H1 (cell line): ENCODE data around the gene KCNMA1. TPM values are rescaled to one million over a fixed set of nuclear protein-coding genes. Genes with fewer than 3 reads are reported as not detected.
A peak's percentile ranks its signal among the peaks of the same experiment; 100 is the strongest.

Experiments used
- CTCF ChIA-PET: fragments of 300-600 bp; sonication (Branson Sonifier 250); formaldehyde crosslinking; loops from one replicate; lab custom pipeline; 2021; ENCODE audit not compliant: partially characterized antibody; lab: Charles Lee
- POLR2A ChIA-PET: fragments of 300-600 bp; sonication (Branson Sonifier 250); formaldehyde crosslinking; loops from one replicate; lab custom pipeline; 2021; ENCODE audit warnings: inconsistent platforms; ENCODE audit not compliant: partially characterized antibody; lab: Charles Lee
- DNase-seq, 2 experiments: peaks; one replicate each; pipeline versions ENCODE4 v3.0.0 to v3.0.0-alpha.2; 2010 to 2022; ENCODE audit warnings: low spot score in 2 of 2, low read depth in 1 of 2, mixed read lengths in 1 of 2
- FAIRE-seq: peaks from 2 replicates; lab custom pipeline; 2011; peaks lifted over from hg19 to GRCh38; lab: Jason Lieb, UNC
- H2AFZ ChIP-seq: 2 replicates; pipeline ENCODE4 v1.8.1; 2012; ENCODE audit warnings: low read length, inconsistent platforms
- H2AK5ac ChIP-seq: 2 replicates; pipeline ENCODE4 v1.6.1; 2013; ENCODE audit warnings: low read depth, low read length
- H2BK120ac ChIP-seq: replicated peaks from 2 replicates; pipeline ENCODE3; 2013; ENCODE audit warnings: low read depth, low read length, inconsistent platforms
- H2BK12ac ChIP-seq: 2 replicates; pipeline ENCODE4 v1.6.1; 2013; ENCODE audit warnings: low read depth, low read length
- H2BK15ac ChIP-seq: 2 replicates; pipeline ENCODE4 v1.6.1; 2013; ENCODE audit warnings: low read length
- H2BK20ac ChIP-seq: 2 replicates; pipeline ENCODE4 v1.6.1; 2013; ENCODE audit warnings: low read length
- H2BK5ac ChIP-seq: 2 replicates; pipeline ENCODE4 v1.6.1; 2013; ENCODE audit warnings: low read depth, low read length
- H3K14ac ChIP-seq: 2 replicates; pipeline ENCODE4 v1.6.1; 2013; ENCODE audit warnings: inconsistent platforms; ENCODE audit not compliant: insufficient read length
- H3K18ac ChIP-seq: 2 replicates; pipeline ENCODE4 v1.6.1; 2013; ENCODE audit warnings: low read length; ENCODE audit errors: extremely low read depth
- H3K23ac ChIP-seq: 2 replicates; pipeline ENCODE4 v1.6.1; 2013; ENCODE audit warnings: inconsistent platforms; ENCODE audit not compliant: insufficient read length
- H3K23me2 ChIP-seq: 2 replicates; pipeline ENCODE4 v1.6.1; 2013; ENCODE audit warnings: low read depth, low read length
- H3K27ac ChIP-seq: 2 replicates; pipeline ENCODE4 v1.6.1; 2011; ENCODE audit warnings: low read depth, low read length, inconsistent platforms
- H3K27me3 ChIP-seq, 4 experiments: replicated peaks in 1 of 4; 1 replicate in 1 of 4; 2 replicates in 3 of 4; pipeline versions ENCODE4 v1.6.1 to v1.8.1; 2011 to 2013; ENCODE audit warnings: low read length in 3 of 4, mild to moderate bottlenecking in 3 of 4, inconsistent platforms in 2 of 4, mixed read lengths in 2 of 4, moderate library complexity in 1 of 4; ENCODE audit not compliant: control insufficient read depth in 3 of 4, insufficient read depth in 3 of 4; ENCODE audit errors: extremely low read depth in 1 of 4
- H3K36me3 ChIP-seq, 4 experiments: 2 replicates each; pipeline versions ENCODE4 v1.6.1 to v1.8.1; 2011 to 2013; ENCODE audit warnings: mild to moderate bottlenecking in 4 of 4, low read length in 3 of 4, moderate library complexity in 2 of 4, control low read depth in 1 of 4, inconsistent platforms in 1 of 4; ENCODE audit not compliant: insufficient read depth in 4 of 4, control insufficient read depth in 2 of 4
- H3K4ac ChIP-seq: replicated peaks from 2 replicates; pipeline ENCODE3; 2013; ENCODE audit warnings: low read length, low read depth, mixed read lengths, inconsistent platforms; ENCODE audit not compliant: insufficient read length
- H3K4me1 ChIP-seq, 4 experiments: replicated peaks in 1 of 4; 1 replicate in 1 of 4; 2 replicates in 3 of 4; pipeline versions ENCODE4 v1.6.1 to v1.8.1; 2011 to 2013; ENCODE audit warnings: low read length in 3 of 4, inconsistent platforms in 2 of 4, mixed read lengths in 1 of 4; ENCODE audit not compliant: insufficient read depth in 4 of 4, control insufficient read depth in 3 of 4
- H3K4me2 ChIP-seq, 2 experiments: 2 replicates each; pipeline versions ENCODE4 v1.6.1 to v1.8.1; 2011 to 2013; ENCODE audit warnings: low read depth in 2 of 2, low read length in 2 of 2, control low read depth in 1 of 2, inconsistent platforms in 1 of 2, mild to moderate bottlenecking in 1 of 2; ENCODE audit not compliant: insufficient read depth in 1 of 2
- H3K4me3 ChIP-seq, 4 experiments: fragments of 200-600, 300-600 bp in 1 of 4; sonication (generic), shearing (Covaris generic), sonication (Bioruptor Twin) in 1 of 4; 2 replicates each; pipeline versions ENCODE4 v1.5.1 to v1.8.1; 2011 to 2016; ENCODE audit warnings: low read length in 4 of 4, low read depth in 3 of 4, control low read depth in 2 of 4, inconsistent platforms in 2 of 4, mild to moderate bottlenecking in 2 of 4, mixed read lengths in 1 of 4, moderate library complexity in 1 of 4; ENCODE audit not compliant: insufficient read depth in 2 of 4; ENCODE audit errors: extremely low read depth in 1 of 4
- H3K56ac ChIP-seq: replicated peaks from 2 replicates; pipeline ENCODE3; 2013; ENCODE audit warnings: low read depth, mild to moderate bottlenecking, mixed read lengths, low read length, inconsistent platforms; ENCODE audit not compliant: insufficient read length
- H3K79me1 ChIP-seq: 2 replicates; pipeline ENCODE4 v1.6.1; 2013; ENCODE audit warnings: low read depth, low read length, control low read depth
- H3K79me2 ChIP-seq, 2 experiments: 2 replicates each; pipeline versions ENCODE4 v1.6.1 to v1.8.1; 2012 to 2013; ENCODE audit warnings: low read length in 2 of 2, mild to moderate bottlenecking in 2 of 2, inconsistent platforms in 1 of 2; ENCODE audit not compliant: insufficient read depth in 2 of 2, control insufficient read depth in 1 of 2
- H3K9ac ChIP-seq, 4 experiments: replicated peaks in 1 of 4; 1 replicate in 1 of 4; 2 replicates in 3 of 4; pipeline versions ENCODE4 v1.6.1 to v1.8.1; 2011 to 2013; ENCODE audit warnings: low read depth in 3 of 4, low read length in 3 of 4, control low read depth in 2 of 4, mild to moderate bottlenecking in 2 of 4, moderate library complexity in 2 of 4, inconsistent platforms in 1 of 4; ENCODE audit errors: extremely low read depth in 1 of 4
- H3K9me3 ChIP-seq, 2 experiments: 2 replicates each; pipeline versions ENCODE4 v1.6.1 to v1.8.1; 2012 to 2013; ENCODE audit warnings: mild to moderate bottlenecking in 2 of 2, moderate library complexity in 2 of 2, control low read depth in 1 of 2, inconsistent platforms in 1 of 2, low read depth in 1 of 2, low read length in 1 of 2, mixed read lengths in 1 of 2; ENCODE audit not compliant: insufficient read depth in 2 of 2
- H4K20me1 ChIP-seq, 2 experiments: replicated peaks in 1 of 2; 2 replicates each; pipeline versions ENCODE3 to v1.8.1; 2011 to 2013; ENCODE audit warnings: inconsistent platforms in 2 of 2, low read length in 2 of 2, mild to moderate bottlenecking in 1 of 2; ENCODE audit not compliant: insufficient read depth in 2 of 2, control insufficient read depth in 1 of 2
- H4K5ac ChIP-seq: 2 replicates; pipeline ENCODE4 v1.6.1; 2013; ENCODE audit warnings: low read length, low read depth, mixed read lengths, inconsistent platforms; ENCODE audit not compliant: insufficient read length
- H4K8ac ChIP-seq: 2 replicates; pipeline ENCODE4 v1.8.0; 2013; ENCODE audit warnings: mild to moderate bottlenecking, moderate library complexity, low read length, inconsistent platforms; ENCODE audit not compliant: insufficient read depth; ENCODE audit errors: extremely low read depth
- H4K91ac ChIP-seq: replicated peaks from 2 replicates; pipeline ENCODE3; 2013; ENCODE audit warnings: low read length, mixed read lengths, inconsistent platforms; ENCODE audit not compliant: insufficient read length
- BCL11A ChIP-seq, 2 experiments: IDR thresholded peaks; one replicate each; pipeline ENCODE4 v1.6.1; 2011; ENCODE audit warnings: low read depth in 2 of 2, low read length in 2 of 2, mild to moderate bottlenecking in 2 of 2
- CEBPB ChIP-seq: IDR thresholded peaks from 2 replicates; pipeline ENCODE4 v1.6.1; 2012; ENCODE audit warnings: low read depth, low read length
- EP300 ChIP-seq, 2 experiments: IDR thresholded peaks; 1 replicate in 1 of 2; 2 replicates in 1 of 2; pipeline ENCODE4 v1.6.1; 2011 to 2012; ENCODE audit warnings: low read depth in 2 of 2, low read length in 2 of 2, mild to moderate bottlenecking in 2 of 2, borderline replicate concordance in 1 of 2, inconsistent platforms in 1 of 2, moderate library complexity in 1 of 2
- EZH2 ChIP-seq: fragments of 200-600 bp; sonication (generic); IDR thresholded peaks from 2 replicates; pipeline ENCODE4 v1.7.1; 2012; ENCODE audit warnings: low read depth, mild to moderate bottlenecking, moderate library complexity, low read length, inconsistent platforms; ENCODE audit not compliant: severe bottlenecking
- FOSL1 ChIP-seq: IDR thresholded peaks from 2 replicates; pipeline ENCODE4 v1.6.1; 2011; ENCODE audit warnings: mild to moderate bottlenecking, low read depth, low read length, moderate library complexity; ENCODE audit not compliant: insufficient read depth
- HDAC6 ChIP-seq: IDR thresholded peaks from one replicate; pipeline ENCODE4 v1.7.1; 2012; ENCODE audit warnings: low read depth, mild to moderate bottlenecking, inconsistent platforms, low read length, moderate library complexity
- RAD21 ChIP-seq, 2 experiments: IDR thresholded peaks in 1 of 2; conservative IDR thresholded peaks in 1 of 2; 2 replicates each; pipeline ENCODE4 v1.6.1; 2011; ENCODE audit warnings: low read depth in 2 of 2, low read length in 2 of 2, improper control_type of control experiment in 1 of 2, inconsistent platforms in 1 of 2, mild to moderate bottlenecking in 1 of 2, moderate library complexity in 1 of 2
- RNF2 ChIP-seq: fragments of 200-900, 300-1000 bp; sonication (generic); IDR thresholded peaks from 2 replicates; pipeline ENCODE4 v1.7.1; 2016; ENCODE audit warnings: borderline replicate concordance, low read depth, mild to moderate bottlenecking, antibody characterized with exemption, low read length; ENCODE audit not compliant: poor library complexity, severe bottlenecking; ENCODE audit errors: missing control alignments
- SP2 ChIP-seq: IDR thresholded peaks from 2 replicates; pipeline ENCODE4 v1.6.1; 2012; ENCODE audit warnings: mild to moderate bottlenecking, low read length, inconsistent platforms
- WGBS, 2 experiments: shearing (Covaris generic) in 1 of 2; methylation state at CpG; one replicate each; pipeline versions ENCODE4 v1.1.6 to v1.1.7; 2013 to 2015; ENCODE audit warnings: low lambda C conversion rate in 2 of 2, mixed read lengths in 2 of 2, inconsistent platforms in 1 of 2, low coverage in 1 of 2, missing lambda C conversion rate in 1 of 2; ENCODE audit not compliant: insufficient replicate concordance in 2 of 2, insufficient coverage in 1 of 2, insufficient read length in 1 of 2; ENCODE audit errors: extremely low coverage in 1 of 2, missing lambda C conversion rate in 1 of 2; 5-methylcytosine and 5-hydroxymethylcytosine counted together
- polyA plus RNA-seq, 7 experiments: library from polyadenylated mRNA; depleted of rRNA in 3 of 7; stranded (reverse) in 5 of 7; unstranded in 2 of 7; fragments of >200 nt in 5 of 7; fragments of 200-250 nt in 2 of 7; gene quantifications; 1 replicate in 5 of 7; 2 replicates in 1 of 7; 4 replicates in 1 of 7; pipeline versions ENCODE4 v1.2.1 to v1.2.3, GENCODE V29; 2011 to 2013; ENCODE audit warnings: missing spikeins in 2 of 7, mixed read lengths in 2 of 7
- total RNA-seq: library from RNA; stranded (reverse); fragmentation: NEBNext Ultra II Directional; extraction: Animal tissue kit (Norgen Biotek cat#: 25700); gene quantifications from 2 replicates; pipeline ENCODE4 v1.2.1, GENCODE V29; 2021

Gene KCNMA1
- total and polyA plus RNA-seq, 2 of the 8 experiments (the other 6 are each of a cell fraction or from before 2014, with no cell fraction given), result 10.2 to 11.1 TPM

DNA sequence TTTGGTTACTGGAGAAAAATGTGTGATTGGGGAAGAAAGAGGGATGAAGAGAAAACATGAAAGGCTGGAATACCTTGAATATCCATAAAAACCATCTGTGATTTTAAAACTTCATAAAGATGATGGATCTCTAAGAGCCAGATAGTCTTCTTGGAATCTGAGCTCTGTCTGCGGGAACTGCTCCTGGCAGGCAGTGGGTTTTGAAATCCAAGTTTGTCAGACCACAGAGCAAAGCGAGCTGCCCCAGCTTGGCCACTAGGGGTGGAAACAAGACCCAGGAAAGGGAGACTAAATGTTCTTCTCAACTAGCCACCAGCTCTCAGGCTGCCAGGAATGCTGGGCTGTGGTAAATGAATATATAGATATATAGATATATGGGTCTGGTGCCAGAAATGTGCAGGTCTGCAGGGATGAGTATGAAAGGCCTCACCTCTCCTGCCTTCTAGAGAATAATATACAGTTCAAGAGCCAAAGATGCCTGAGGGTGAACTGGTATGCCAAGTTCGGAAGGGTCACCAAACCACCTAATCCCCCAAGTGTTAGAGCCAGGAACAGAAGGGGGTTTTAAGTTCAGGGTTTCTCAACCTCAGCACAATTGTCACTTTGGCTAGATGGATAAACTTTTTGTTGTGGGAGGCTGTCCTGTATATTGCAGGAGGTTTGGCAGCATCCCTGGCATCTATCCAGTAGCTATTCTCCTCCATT is 208.8 kb downstream of the KCNMA1 start:
- POLR2A ChIA-PET, result interaction anchor here (1.1 kb wide), 1 partner anchor 23 kb away, joined by 3 read pairs; no protein-coding TSS in a partner anchor
- Histone ChIP-seq H2BK5ac (no peak overlapping the region), H3K56ac (no peak overlapping the region), H4K91ac (no peak overlapping the region), H3K4me1 (peaks cover 0 to 15% (median 5%) of the 10 kb centered on the region in 4 experiments; a peak in 3 of 7 replicates), H3K23ac (no peak overlapping the region), H3K9ac (no peak overlapping the region), H2BK15ac (no peak overlapping the region), H3K4ac (no peak overlapping the region), H3K14ac (no peak overlapping the region), H2BK20ac (no peak overlapping the region), H3K79me1 (no peaks in the 10 kb centered on the region), H2BK120ac (no peak overlapping the region), H3K27ac (no peak overlapping the region), H4K20me1 (no peaks in the 10 kb centered on the region), H2BK12ac (no peak overlapping the region), H2AFZ (no peak overlapping the region), H3K23me2 (peaks cover 3% of the 10 kb centered on the region; the same call in 1 of the 2 replicates), H3K9me3 (no peaks in the 10 kb centered on the region), H2AK5ac (no peak overlapping the region), H3K4me3 (no peak overlapping the region), H3K79me2 (no peaks in the 10 kb centered on the region), H3K4me2 (no peak overlapping the region), H3K27me3 (no peaks in the 10 kb centered on the region; a peak in 1 of 7 replicates), H4K8ac (no peak overlapping the region), H3K18ac (no peak overlapping the region), H3K36me3 (no peaks in the 10 kb centered on the region), H4K5ac (no peak overlapping the region)
- CTCF ChIA-PET, result interaction anchor here (0.6 to 5.8 kb wide), 42 partner anchors 8 to 1645 kb away, joined by 3 to 41 read pairs (median 4); no protein-coding TSS in a partner anchor
- WGBS, 2 experiments, result 74% methylated on average over 3 of the region's 3 CpGs; no CpG with 5 or more reads in 1 of the 2 experiments
- peak in 1 of 2 experiments; percentile 60 for DNase-seq
- peak; percentile 62 for FAIRE-seq
- TF ChIP-seq HDAC6 (no peak), EZH2 (no peak), CEBPB (0 out of 2 replicates have a peak, but pooled peaks have one; percentile 10), SP2 (no peak), FOSL1 (no peak), RAD21 (IDR thresholded peaks at IDR 0.05 in 1 of 2, conservative IDR thresholded peaks at IDR 0.05 in 1 of 2; ENCODE audit: low read depth in 2 of 2, low read length in 2 of 2) (peak; percentile 47 to 71), EP300 (IDR thresholded peaks at IDR 0.05; ENCODE audit: borderline replicate concordance in 1 of 2, low read depth in 2 of 2, low read length in 2 of 2) (no peak), RNF2 (no peak), BCL11A (IDR thresholded peaks at IDR 0.05; ENCODE audit: low read depth in 2 of 2, low read length in 2 of 2) (no peak)
